Muscle of leg (tissue), 11 donors: ENCODE results near the gene IKBKG. TPM values are rescaled to one million over a fixed set of nuclear protein-coding genes. Genes with fewer than 3 reads are reported as not detected.
A peak's percentile ranks its signal among the peaks of the same experiment; 100 is the strongest.
"Not testable (repeated sequence)": the region's sequence is repeated elsewhere in the genome, so short reads cannot be mapped to it uniquely, and the experiment has no call there.

Source experiments
- DNase-seq: peaks from one replicate; pipeline ENCODE4 v3.0.0; 2013
- H3K27ac ChIP-seq: one replicate; pipeline ENCODE4 v1.5.1; 2013; ENCODE audit warnings: mild to moderate bottlenecking, low read length, control low read depth
- H3K27me3 ChIP-seq: one replicate; pipeline ENCODE4 v1.6.1; 2013; ENCODE audit warnings: low read length; ENCODE audit not compliant: control insufficient read depth, insufficient read depth
- H3K36me3 ChIP-seq: one replicate; pipeline ENCODE4 v1.6.1; 2013; ENCODE audit warnings: low read length; ENCODE audit not compliant: control insufficient read depth, insufficient read depth
- H3K4me1 ChIP-seq: one replicate; pipeline ENCODE4 v1.6.1; 2013; ENCODE audit warnings: low read length; ENCODE audit not compliant: control insufficient read depth, insufficient read depth
- H3K4me3 ChIP-seq: one replicate; pipeline ENCODE4 v1.5.1; 2013; ENCODE audit warnings: low read length, control low read depth
- H3K9me3 ChIP-seq: replicated peaks from 2 replicates; pipeline ENCODE4 v1.6.1; 2013; ENCODE audit warnings: low read depth, low read length; ENCODE audit not compliant: control insufficient read depth
- WGBS: methylation state at CpG from one replicate; pipeline ENCODE4 v1.1.5; 2013; ENCODE audit warnings: missing lambda C conversion rate; ENCODE audit not compliant: insufficient coverage; 5-methylcytosine and 5-hydroxymethylcytosine counted together
- polyA plus RNA-seq, 8 donors: library from polyadenylated mRNA; unstranded; fragments of 120-200 nt; gene quantifications; one replicate each; pipeline versions ENCODE4 v1.2.1 to v1.2.3, GENCODE V29; 2013; ENCODE audit warnings: inconsistent platforms in 1 of 8, low replicate concordance in 1 of 8; ENCODE audit not compliant: insufficient read length in 8 of 8, insufficient read depth in 1 of 8
- total RNA-seq: library from RNA; stranded (reverse); fragments of 120-200 nt; gene quantifications from one replicate; pipeline ENCODE4 v1.2.4, GENCODE V29; 2013

The IKBKG gene
- total and polyA plus RNA-seq, 9 donors = 9.4 to 16.3 (median 13.6) TPM

DNA sequence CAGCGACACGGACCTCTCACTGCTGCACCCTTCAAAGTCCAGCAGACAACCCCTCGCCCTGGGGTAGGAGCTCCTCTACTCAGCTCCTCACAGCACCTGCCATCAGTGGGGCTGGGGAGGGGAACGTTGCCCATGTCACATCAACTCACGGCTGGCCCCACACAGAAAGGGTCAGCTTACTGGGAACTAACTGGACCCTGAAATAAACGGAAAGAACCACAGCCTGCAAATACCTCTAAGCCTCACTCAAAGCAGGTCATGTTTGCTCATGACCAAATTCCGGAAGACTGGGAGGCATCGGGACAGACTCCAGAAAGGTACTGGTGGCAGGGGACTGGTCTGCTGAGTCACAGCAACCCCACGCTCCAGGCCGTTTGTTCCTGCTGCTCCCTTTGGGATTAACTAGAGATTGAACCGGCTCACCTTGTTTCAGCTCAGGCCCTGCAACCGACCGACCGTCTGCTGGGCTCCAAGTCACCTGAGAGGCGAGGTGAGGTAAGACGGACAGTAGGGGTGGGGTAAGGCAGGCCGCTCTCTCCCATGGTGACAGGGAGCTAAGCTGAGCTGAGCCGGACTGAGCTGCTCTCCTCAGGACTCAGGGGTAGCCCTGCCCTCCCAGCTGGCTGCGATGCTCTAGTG, 6.4 kb upstream of the IKBKG start:
- H3K4me1 ChIP-seq = peaks cover 7% of the 10 kb centered on the region
- no peaks in the 10 kb centered on the region for H3K9me3 ChIP-seq
- 86% methylated on average over 16 of the region's 19 CpGs for WGBS
- no peaks in the 10 kb centered on the region for H3K27me3 ChIP-seq
- H3K27ac ChIP-seq = no peak overlapping the region
- H3K4me3 ChIP-seq = no peak overlapping the region
- peaks cover 11% of the 10 kb centered on the region for H3K36me3 ChIP-seq
- no peak for DNase-seq

DNA sequence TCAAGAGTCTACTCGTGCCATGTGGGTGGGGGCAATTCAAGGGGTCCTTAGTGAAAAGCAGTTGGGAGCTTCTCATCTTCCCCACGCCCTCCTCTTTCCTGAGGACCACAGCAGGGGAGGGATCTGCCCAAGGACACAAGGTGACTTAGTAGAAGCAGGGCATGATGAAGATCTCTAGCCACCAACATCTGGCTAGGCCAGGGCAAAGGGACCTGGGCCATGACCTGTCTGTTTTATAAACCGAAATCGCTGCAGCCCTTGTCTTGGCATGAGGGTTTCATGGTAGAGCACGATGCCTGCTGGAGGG, 5.9 kb upstream of the IKBKG start:
- DNase-seq = no peak
- 78% methylated on average over 4 of the region's 5 CpGs for WGBS
- no peak overlapping the region for H3K27ac ChIP-seq
- peaks cover 11% of the 10 kb centered on the region for H3K36me3 ChIP-seq
- no peak overlapping the region for H3K4me3 ChIP-seq
- no peaks in the 10 kb centered on the region for H3K9me3 ChIP-seq
- no peaks in the 10 kb centered on the region for H3K27me3 ChIP-seq
- H3K4me1 ChIP-seq = peaks cover 11% of the 10 kb centered on the region

DNA sequence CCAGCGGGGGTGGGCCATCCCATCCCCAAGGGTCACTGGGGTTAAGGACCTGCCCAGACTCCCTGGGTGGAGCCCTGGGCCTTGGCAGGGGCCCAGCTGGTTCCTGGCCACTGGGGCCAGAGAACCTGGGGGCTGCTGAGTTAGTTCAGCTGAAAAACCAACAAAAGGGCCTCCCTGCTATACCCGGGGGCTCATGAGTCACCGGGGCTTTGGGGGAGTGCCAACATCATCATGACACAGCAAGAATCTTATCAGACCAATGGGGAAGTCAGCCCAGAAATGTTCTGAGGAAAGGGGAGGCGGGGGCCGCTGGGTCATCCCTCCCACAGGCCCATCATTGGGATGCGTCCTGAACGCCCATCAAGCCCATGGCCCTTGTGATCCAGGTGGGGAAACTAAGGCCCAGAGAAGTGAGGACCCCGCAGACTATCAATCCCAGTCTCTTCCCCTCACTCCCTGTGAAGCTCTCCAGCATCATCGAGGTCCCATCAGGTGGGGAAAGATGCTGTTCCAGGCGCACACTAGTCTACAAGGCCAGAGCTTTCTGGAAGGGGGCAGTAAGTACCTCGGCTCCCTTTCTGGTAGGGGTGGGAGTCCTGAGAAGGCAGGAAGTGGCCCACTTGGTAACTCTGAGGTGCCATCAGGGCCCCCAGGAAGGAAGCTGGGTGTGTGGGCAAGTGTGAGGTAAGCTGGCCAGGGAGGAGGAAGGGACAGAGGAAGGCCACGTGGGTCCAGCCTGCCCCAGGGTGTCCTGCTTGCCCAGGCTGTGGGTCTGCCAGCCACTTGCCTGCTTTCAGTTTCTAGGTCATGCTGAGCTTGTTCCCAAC, 5.3 kb upstream of the IKBKG start:
- Histone ChIP-seq H3K27ac (peak overlapping the region; percentile 35), H3K4me3 (no peak overlapping the region), H3K27me3 (no peaks in the 10 kb centered on the region), H3K9me3 (no peaks in the 10 kb centered on the region), H3K4me1 (peaks cover 11% of the 10 kb centered on the region), H3K36me3 (peaks cover 11% of the 10 kb centered on the region)
- no peak for DNase-seq
- WGBS = 68% methylated on average over 4 of the region's 12 CpGs

DNA sequence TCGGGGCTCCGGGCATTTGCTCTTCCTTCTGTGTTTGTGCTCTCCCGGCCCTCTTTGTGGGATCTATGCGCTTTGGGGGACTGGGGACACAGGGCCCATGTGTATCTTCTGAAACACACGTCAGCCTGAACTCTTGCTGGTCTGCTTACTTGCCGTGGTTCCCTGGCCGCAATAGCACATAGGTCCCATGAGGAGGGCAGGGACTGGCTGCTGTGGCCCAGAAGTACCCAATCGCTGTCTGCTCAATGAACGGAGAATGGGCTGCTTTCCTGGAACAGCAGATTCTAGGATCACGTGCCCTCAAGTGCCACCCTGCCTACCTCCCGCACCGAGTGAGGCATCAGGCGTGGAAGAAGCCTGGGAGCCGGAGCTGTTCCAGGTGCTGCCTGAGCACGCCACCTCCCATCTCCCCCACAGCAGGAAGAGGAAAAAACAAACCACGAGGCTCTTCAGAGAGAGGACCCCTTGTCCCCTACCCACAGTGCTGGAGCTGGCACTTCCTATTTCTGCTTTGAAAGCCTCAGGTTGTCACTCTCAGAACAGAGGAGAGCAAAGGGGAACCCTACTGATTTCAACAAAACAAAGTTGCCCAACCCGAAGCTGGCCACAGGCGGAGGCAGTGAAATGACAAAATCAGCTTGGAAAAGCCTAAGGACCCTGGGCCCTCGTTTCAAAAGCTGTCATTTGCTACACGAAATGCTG, 4.5 kb upstream of the IKBKG start:
- Histone ChIP-seq H3K27ac (peak overlapping the region; percentile 35), H3K4me3 (no peak overlapping the region), H3K4me1 (peaks cover 11% of the 10 kb centered on the region), H3K36me3 (peaks cover 11% of the 10 kb centered on the region), H3K27me3 (no peaks in the 10 kb centered on the region), H3K9me3 (peaks cover 2% of the 10 kb centered on the region)
- WGBS = 82% methylated on average over 19 of the region's 20 CpGs
- DNase-seq = no peak

DNA sequence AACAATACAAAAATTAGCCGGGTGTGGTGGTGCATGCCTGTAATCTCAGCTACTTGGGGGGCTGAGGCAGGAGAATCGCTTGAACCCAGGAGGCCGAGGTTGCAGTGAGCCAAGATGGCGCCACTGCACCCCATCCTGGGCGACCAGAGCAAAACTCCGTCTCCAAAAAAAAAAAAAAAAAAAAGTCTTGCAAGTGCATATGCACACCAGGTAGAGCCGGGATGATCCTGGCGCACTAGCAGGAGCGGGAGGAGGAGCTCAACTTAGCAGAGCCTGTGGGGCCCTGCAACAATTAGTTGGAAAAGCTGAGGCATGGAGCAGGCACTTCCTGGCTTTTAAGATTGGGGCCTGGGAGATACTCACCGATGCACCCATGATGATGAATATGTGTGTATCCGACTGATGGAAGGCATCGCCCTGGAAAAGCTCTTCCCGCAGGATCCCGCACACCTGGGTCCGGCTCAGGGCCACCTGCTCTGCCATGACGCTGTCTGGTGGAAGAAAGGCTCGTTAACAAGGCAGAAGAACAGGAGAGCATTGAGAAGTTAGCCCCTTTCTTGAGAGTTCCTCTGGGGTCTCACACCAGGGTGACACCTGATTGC, 1.6 kb upstream of the IKBKG start:
- Histone ChIP-seq H3K4me1 (peaks cover 19% of the 10 kb centered on the region), H3K9me3 (peaks cover 2% of the 10 kb centered on the region), H3K27ac (no peak overlapping the region), H3K4me3 (no peak overlapping the region), H3K36me3 (peaks cover 11% of the 10 kb centered on the region), H3K27me3 (no peaks in the 10 kb centered on the region)
- 91% methylated on average over 17 of the region's 17 CpGs for WGBS
- DNase-seq = no peak

DNA sequence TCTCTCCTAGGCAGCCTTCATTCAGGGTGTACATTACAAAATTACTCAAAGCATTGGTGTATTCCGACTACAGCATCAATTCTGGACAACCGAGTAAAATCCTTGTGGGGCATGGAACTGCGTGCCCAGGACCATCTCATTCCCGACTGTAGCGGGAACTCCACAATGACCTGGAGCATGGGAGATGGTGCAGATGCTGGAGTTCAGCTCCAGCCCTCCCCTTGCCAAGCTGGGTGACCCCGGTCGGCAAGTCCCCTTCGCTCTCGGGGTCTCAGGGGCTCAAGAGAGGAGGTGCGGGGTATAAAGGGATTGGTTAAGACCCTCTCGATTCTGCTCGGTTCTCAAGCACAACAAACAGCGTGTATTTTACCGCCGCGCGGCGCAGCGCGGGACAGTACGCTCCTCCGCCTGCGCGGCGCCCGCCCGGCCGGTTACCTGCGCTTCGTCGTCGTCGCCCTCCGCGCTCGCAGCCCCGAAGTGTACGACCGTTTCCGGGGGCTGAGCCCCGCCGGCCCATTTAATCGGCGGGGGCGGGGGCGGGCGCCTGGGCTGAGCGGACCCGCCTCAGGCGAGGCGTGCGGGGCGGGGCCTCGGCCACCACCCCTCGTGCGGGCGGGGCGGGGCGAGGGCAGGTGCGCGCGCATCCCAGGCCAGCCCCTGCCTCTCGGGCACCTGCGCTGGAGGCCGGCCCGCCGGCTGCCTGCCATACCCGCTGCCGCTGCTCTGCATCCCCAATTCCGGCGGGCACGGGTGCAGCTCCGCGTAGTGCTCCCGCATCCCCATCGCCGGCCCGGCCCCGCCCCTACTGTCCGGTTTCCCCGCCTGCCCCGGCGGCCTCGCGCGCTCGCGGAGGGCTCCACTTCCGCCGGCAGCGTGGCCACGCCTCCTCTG, 821 bp upstream of the IKBKG start, which contains the start of gene G6PD:
TSS of gene G6PD (minus strand) at position 493 of the 891 bp plus-strand sequence. CDS start 691 bp downstream, outside the sequence.
- Histone ChIP-seq H3K27me3 (no peaks in the 10 kb centered on the region), H3K27ac (peak within 1 kb of the TSS; percentile 96), H3K9me3 (peaks cover 2% of the 10 kb centered on the region), H3K36me3 (peaks cover 10% of the 10 kb centered on the region), H3K4me1 (peaks cover 19% of the 10 kb centered on the region), H3K4me3 (peak within 1 kb of the TSS; percentile 77)
- DNase-seq = peak; percentile 82
- 33% methylated on average over 85 of the region's 92 CpGs for WGBS

DNA sequence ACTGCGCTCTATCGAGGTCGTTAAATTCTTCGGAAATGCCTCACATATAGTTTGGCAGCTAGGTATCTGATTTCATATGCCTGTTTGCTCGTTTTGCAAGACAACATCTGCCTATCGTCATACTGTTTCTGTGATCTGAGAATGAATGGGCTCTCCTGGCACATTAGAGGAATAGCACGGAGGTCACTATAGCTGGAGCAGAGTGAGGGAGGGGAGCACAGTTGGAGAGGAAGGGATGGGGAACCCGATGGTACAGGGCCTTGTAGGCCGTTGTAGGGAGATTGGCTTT, 552 bp downstream of the IKBKG start:
- 47% methylated on average over 6 of the region's 9 CpGs for WGBS
- peaks cover 9% of the 10 kb centered on the region for H3K36me3 ChIP-seq
- peaks cover 2% of the 10 kb centered on the region for H3K9me3 ChIP-seq
- DNase-seq = no peak
- H3K27me3 ChIP-seq = no peaks in the 10 kb centered on the region
- H3K4me1 ChIP-seq = peaks cover 19% of the 10 kb centered on the region
- peak overlapping the region; percentile 96 for H3K27ac ChIP-seq
- H3K4me3 ChIP-seq = peak overlapping the region; percentile 77

DNA sequence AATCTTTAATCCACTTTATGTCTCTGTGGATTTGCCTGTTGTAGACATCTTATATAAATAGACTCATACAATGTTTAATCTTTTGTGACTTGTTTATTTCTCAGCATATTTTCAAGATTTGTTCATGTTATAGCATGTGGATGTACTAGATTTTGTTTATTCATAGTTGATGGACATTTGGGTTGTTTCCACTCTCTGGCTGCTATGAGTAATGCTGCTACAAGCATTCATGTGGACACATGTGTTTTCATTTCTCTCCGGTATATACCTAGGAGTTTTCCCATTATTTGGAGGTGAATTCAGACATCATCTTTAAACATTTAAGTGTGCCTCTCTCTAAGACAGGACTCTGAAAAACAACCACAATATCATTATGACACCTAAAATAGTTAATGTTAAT, 2.3 kb downstream of the IKBKG start:
- Histone ChIP-seq H3K9me3 (peaks cover 2% of the 10 kb centered on the region), H3K4me3 (no peak overlapping the region), H3K36me3 (peaks cover 14% of the 10 kb centered on the region), H3K4me1 (peaks cover 17% of the 10 kb centered on the region), H3K27ac (no peak overlapping the region), H3K27me3 (no peaks in the 10 kb centered on the region)
- DNase-seq = no peak
- no CpG with 5 or more reads among the region's 1 CpG for WGBS

DNA sequence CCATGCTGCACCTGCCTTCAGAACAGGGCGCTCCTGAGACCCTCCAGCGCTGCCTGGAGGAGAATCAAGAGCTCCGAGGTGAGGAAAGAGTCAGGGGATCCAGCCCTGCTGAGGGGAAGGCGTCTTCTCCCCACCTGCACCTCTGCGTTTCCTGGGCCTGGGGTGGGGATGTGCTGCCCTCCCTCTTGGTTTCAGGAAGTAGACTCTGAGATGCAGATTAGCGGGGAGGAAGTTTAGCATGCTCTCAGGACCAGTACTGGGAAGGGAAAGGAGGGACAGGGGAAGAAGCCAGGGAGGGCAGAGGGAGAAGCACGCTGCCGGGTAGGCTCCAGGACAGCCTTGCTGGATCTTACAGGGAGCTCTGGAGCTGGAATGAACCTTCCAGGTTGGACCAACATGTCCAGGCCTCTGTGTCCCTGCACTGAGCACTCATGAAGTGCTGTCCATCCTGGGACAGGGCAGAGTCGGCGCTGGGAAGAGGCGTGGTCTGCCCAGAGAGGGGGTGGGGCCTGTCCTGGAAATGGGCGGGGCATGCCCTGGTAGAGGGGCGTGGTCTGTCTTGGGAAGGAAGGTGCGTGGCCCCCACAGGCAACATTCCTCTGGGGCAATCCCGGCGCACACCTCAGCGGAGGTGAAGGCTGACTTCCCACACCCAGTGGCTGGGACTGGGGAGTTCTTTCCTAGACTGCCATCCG, 4.8 kb downstream of the IKBKG start:
- 82% methylated on average over 2 of the region's 18 CpGs for WGBS
- not testable (repeated sequence) for H3K27ac ChIP-seq, H3K9me3 ChIP-seq, DNase-seq, H3K4me3 ChIP-seq, H3K4me1 ChIP-seq, H3K27me3 ChIP-seq
- peaks cover 12% of the 10 kb centered on the region for H3K36me3 ChIP-seq
